Ishikawa (cell line): ENCODE results near the gene DLGAP3.

ENCODE experiments used
- CEBPB ChIP-seq: IDR thresholded peaks from 2 replicates; pipeline ENCODE4 v1.6.1; 2012
- CREB1 ChIP-seq: IDR thresholded peaks from 2 replicates; pipeline ENCODE4 v1.6.1; 2012; ENCODE audit warnings: low read depth
- EGR1 ChIP-seq: IDR thresholded peaks from 2 replicates; pipeline ENCODE4 v1.6.1; 2012
- EP300 ChIP-seq: IDR thresholded peaks from 2 replicates; pipeline ENCODE4 v1.6.1; 2012; ENCODE audit warnings: borderline replicate concordance
- FOXM1 ChIP-seq: IDR thresholded peaks from 2 replicates; pipeline ENCODE4 v1.6.1; 2012; ENCODE audit warnings: low read depth, borderline replicate concordance
- NFIC ChIP-seq: IDR thresholded peaks from 2 replicates; pipeline ENCODE4 v1.6.1; 2012
- RAD21 ChIP-seq: IDR thresholded peaks from 2 replicates; pipeline ENCODE4 v1.6.1; 2012; ENCODE audit warnings: low read depth
- TAF1 ChIP-seq: IDR thresholded peaks from 2 replicates; pipeline ENCODE4 v1.6.1; 2012; ENCODE audit warnings: low read depth, mild to moderate bottlenecking
- TCF12 ChIP-seq: IDR thresholded peaks from 2 replicates; pipeline ENCODE4 v1.6.1; 2012; ENCODE audit warnings: low read depth
- TEAD4 ChIP-seq: IDR thresholded peaks from 2 replicates; pipeline ENCODE4 v1.6.1; 2012
- YY1 ChIP-seq: IDR thresholded peaks from 2 replicates; pipeline ENCODE4 v1.6.1; 2012; ENCODE audit warnings: low read depth
- ZBTB7A ChIP-seq: IDR thresholded peaks from 2 replicates; pipeline ENCODE4 v1.6.1; 2012; ENCODE audit warnings: low read depth
- TF ChIP-seq, protein P1 (sequence below): IDR thresholded peaks from 2 replicates; pipeline ENCODE4 v1.6.1; 2012
- TF ChIP-seq, protein P2 (sequence below): IDR thresholded peaks from 2 replicates; pipeline ENCODE4 v1.6.1; 2012; ENCODE audit warnings: low read depth, mild to moderate bottlenecking
- TF ChIP-seq, protein P3 (sequence below): IDR thresholded peaks from 2 replicates; pipeline ENCODE4 v1.6.1; 2012

The DLGAP3 gene

DNA sequence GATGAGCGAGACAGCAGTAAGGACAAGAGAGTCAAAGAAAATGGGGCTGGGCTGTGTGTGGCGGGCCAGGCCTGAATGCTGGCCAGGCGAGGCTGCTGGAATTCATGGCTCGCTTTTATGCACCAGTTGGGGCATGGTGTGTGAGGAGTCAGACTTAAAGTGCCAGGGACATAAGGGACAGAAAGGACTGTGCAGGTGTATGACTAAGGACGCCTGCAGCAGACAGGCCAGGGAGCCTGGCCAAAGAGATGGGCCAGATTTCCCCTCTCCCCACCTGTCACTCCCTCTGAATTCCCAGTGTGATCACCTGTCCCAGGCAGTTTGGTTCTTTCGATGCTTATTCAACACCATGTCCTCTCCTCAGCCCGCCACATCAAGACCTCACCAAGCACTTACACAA is 53.0 kb downstream of the DLGAP3 start:
- TF ChIP-seq TEAD4 (no peak), YY1 (no peak), CEBPB (no peak), FOXM1 (no peak), RAD21 (no peak), NFIC (no peak), EP300 (no peak)
- TF ChIP-seq, protein P1, sequence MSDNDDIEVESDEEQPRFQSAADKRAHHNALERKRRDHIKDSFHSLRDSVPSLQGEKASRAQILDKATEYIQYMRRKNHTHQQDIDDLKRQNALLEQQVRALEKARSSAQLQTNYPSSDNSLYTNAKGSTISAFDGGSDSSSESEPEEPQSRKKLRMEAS, result no peak
- TF ChIP-seq, protein P2, sequence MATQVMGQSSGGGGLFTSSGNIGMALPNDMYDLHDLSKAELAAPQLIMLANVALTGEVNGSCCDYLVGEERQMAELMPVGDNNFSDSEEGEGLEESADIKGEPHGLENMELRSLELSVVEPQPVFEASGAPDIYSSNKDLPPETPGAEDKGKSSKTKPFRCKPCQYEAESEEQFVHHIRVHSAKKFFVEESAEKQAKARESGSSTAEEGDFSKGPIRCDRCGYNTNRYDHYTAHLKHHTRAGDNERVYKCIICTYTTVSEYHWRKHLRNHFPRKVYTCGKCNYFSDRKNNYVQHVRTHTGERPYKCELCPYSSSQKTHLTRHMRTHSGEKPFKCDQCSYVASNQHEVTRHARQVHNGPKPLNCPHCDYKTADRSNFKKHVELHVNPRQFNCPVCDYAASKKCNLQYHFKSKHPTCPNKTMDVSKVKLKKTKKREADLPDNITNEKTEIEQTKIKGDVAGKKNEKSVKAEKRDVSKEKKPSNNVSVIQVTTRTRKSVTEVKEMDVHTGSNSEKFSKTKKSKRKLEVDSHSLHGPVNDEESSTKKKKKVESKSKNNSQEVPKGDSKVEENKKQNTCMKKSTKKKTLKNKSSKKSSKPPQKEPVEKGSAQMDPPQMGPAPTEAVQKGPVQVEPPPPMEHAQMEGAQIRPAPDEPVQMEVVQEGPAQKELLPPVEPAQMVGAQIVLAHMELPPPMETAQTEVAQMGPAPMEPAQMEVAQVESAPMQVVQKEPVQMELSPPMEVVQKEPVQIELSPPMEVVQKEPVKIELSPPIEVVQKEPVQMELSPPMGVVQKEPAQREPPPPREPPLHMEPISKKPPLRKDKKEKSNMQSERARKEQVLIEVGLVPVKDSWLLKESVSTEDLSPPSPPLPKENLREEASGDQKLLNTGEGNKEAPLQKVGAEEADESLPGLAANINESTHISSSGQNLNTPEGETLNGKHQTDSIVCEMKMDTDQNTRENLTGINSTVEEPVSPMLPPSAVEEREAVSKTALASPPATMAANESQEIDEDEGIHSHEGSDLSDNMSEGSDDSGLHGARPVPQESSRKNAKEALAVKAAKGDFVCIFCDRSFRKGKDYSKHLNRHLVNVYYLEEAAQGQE, result no peak

DNA sequence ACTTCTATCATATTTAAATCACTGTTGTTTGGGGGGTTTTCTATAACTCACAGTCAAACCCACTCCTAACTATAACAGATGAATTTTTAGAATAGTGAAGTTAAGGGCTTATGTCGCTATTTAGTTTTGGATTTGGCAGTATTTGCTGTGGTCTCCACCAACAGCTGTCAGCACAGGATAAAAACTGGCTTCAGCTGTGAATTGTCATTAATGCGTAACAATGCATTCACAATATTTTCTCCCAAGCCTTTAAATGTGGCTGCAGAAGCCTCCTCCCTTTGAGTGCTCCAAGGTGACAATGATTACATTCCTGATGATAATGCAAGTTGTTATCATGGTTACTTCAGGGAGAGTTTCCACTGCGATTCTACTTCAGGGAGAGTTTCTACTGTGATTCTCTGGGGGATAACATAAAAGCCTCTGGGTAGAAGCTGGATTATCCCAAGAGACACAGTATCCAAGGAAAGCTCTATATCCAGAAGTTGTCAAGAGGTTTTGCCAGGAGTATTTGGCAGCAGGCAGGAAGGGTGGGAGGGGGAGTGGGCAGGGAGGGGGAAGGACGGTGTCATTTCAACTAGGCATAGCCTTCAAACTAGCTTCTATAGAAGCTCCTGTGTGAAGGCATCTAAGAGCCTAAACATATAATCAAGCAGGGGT is 55.0 kb downstream of the DLGAP3 start:
- TF ChIP-seq NFIC (no peak), EGR1 (no peak), YY1 (no peak), RAD21 (no peak), TCF12 (no peak), CEBPB (no peak), TEAD4 (no peak), EP300 (no peak), TAF1 (no peak)
- TF ChIP-seq, protein P1, result no peak
- TF ChIP-seq, protein P2, result no peak

DNA sequence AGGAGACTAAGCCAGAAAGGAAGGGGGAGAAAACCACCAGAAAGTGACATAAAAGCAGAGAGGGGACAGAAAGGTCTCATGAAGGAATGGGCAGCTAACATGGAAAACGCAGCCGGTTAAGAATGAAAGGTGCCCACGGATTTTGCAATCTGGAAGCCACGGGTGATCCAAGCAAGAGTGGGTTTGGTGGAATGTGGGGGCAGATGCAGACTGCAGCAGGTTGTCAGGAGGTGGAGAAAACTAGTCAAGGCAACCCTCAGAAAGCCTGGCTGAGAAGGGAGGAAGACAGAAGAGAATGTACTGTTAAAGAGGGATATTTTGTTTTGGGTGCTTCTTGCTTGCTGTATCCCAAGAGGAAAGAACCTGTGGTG is 57.3 kb downstream of the DLGAP3 start:
- TF ChIP-seq, protein P2, result no peak
- TF ChIP-seq TEAD4, result no peak
- TF ChIP-seq TAF1, result no peak
- no peak for TF ChIP-seq FOXM1
- TF ChIP-seq NFIC, result no peak
- TF ChIP-seq ZBTB7A, result no peak
- TF ChIP-seq EGR1, result no peak
- TF ChIP-seq CREB1, result no peak
- TF ChIP-seq, protein P3, sequence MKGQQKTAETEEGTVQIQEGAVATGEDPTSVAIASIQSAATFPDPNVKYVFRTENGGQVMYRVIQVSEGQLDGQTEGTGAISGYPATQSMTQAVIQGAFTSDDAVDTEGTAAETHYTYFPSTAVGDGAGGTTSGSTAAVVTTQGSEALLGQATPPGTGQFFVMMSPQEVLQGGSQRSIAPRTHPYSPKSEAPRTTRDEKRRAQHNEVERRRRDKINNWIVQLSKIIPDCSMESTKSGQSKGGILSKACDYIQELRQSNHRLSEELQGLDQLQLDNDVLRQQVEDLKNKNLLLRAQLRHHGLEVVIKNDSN, result no peak
- TF ChIP-seq EP300, result no peak

DNA sequence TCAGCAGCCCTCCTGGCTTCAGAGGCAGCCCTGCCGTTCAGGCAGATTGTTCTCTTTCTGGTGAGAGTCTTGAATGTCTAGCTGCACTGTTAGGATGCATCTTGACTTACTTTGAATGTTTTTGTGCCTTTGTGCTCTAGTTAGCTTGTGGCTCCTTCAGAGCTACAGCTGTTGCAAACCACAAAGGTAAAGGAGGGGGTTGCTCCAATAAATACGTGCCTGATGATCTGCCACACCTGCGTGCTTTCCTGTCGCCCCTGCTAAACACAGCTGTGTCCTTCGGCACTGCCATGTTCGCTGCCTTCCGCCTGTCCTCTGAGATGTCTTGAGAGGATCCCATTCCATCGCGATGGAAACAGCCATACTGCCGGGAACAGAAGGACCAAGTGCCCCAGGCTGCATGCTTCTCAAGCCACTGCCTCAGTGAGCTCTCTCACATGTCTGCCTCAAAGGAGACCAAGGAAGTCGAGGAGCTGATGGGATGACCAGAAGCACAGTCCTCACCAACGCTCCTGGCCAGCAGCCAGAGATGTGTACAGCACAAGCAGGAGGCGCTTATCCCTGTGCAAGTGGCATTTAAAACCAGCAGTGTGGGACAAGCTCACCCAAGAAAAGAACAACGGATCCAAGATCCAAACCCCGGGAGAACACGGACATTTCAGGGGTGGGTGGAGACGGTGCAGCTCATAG is 57.9 kb downstream of the DLGAP3 start:
- TF ChIP-seq YY1 (no peak), TCF12 (no peak), TAF1 (no peak), NFIC (no peak), CREB1 (no peak), TEAD4 (no peak)
- TF ChIP-seq, protein P1, result no peak
- TF ChIP-seq, protein P2, result no peak
- TF ChIP-seq, protein P3, result no peak
